SK-N-SH (cell line): ENCODE measurements around the gene GNPTAB. TPM values are rescaled to one million over a fixed set of nuclear protein-coding genes. Genes with fewer than 3 reads are reported as not detected.

ENCODE experiments used
- CTCF ChIA-PET: fragments of 300-600, 350-600 bp; formaldehyde crosslinking; extraction: SDS; loops from one replicate; lab custom pipeline; 2021; lab: Yijun Ruan, JAX
- POLR2A ChIA-PET: fragments of 350-600 bp; sonication (Branson Sonifier 250); formaldehyde crosslinking; extraction: SDS; loops from one replicate; lab custom pipeline; 2020; ENCODE audit warnings: antibody characterized with exemption, inconsistent platforms; lab: Yijun Ruan, JAX
- DNase-seq: peaks from one replicate; pipeline ENCODE4 v3.0.0; 2012
- H2AFZ ChIP-seq: fragments of 200-600 bp; sonication (generic); 2 replicates; pipeline ENCODE4 v1.8.1; 2016; ENCODE audit warnings: antibody characterized with exemption, mild to moderate bottlenecking, low read depth
- H3F3A ChIP-seq: fragments of 200-600 bp; sonication (generic); replicated peaks from 2 replicates; pipeline ENCODE3; 2016; ENCODE audit warnings: antibody characterized with exemption, mild to moderate bottlenecking; ENCODE audit not compliant: insufficient read depth
- H3K27ac ChIP-seq, 2 experiments: fragments of 200-500 bp in 1 of 2; fragments of 200-600 bp in 1 of 2; sonication (Bioruptor generic) in 1 of 2; sonication (generic), shearing (Covaris generic) in 1 of 2; 2 replicates each; pipeline versions ENCODE4 v1.5.1 to v1.6.1; 2014 to 2016; ENCODE audit warnings: low read depth in 2 of 2, inconsistent platforms in 1 of 2, low read length in 1 of 2, mild to moderate bottlenecking in 1 of 2, mixed read lengths in 1 of 2
- H3K27me3 ChIP-seq: fragments of 200-600 bp; sonication (generic), shearing (Covaris generic); 2 replicates; pipeline ENCODE4 v1.6.1; 2016; ENCODE audit warnings: mixed run types; ENCODE audit not compliant: insufficient read depth
- H3K36me3 ChIP-seq, 2 experiments: fragments of 200-500 bp in 1 of 2; fragments of 200-600 bp in 1 of 2; sonication (Bioruptor generic) in 1 of 2; sonication (generic) in 1 of 2; replicated peaks in 1 of 2; 2 replicates each; pipeline versions ENCODE3 to v1.5.1; 2014 to 2016; ENCODE audit warnings: low read length in 1 of 2, mild to moderate bottlenecking in 1 of 2; ENCODE audit not compliant: insufficient read depth in 2 of 2, control insufficient read depth in 1 of 2
- H3K4me1 ChIP-seq, 2 experiments: fragments of 200-500 bp in 1 of 2; fragments of 200-600 bp in 1 of 2; sonication (Bioruptor generic) in 1 of 2; sonication (generic), shearing (Covaris generic) in 1 of 2; 2 replicates each; pipeline versions ENCODE4 v1.5.1 to v1.6.1; 2014 to 2016; ENCODE audit warnings: low read depth in 1 of 2, low read length in 1 of 2, mixed run types in 1 of 2; ENCODE audit not compliant: insufficient read depth in 2 of 2, control insufficient read depth in 1 of 2
- H3K4me2 ChIP-seq: fragments of 200-600 bp; sonication (generic), shearing (Covaris generic); 2 replicates; pipeline ENCODE4 v1.6.1; 2017; ENCODE audit warnings: mixed run types
- H3K4me3 ChIP-seq, 2 experiments: fragments of 200-500 bp in 1 of 2; fragments of 200-600 bp in 1 of 2; sonication (Bioruptor generic) in 1 of 2; sonication (generic), shearing (Covaris generic) in 1 of 2; 2 replicates each; pipeline versions ENCODE4 v1.5.1 to v1.8.1; 2014 to 2016; ENCODE audit warnings: low read depth in 2 of 2, inconsistent platforms in 1 of 2, low read length in 1 of 2, mild to moderate bottlenecking in 1 of 2, mixed read lengths in 1 of 2, moderate library complexity in 1 of 2
- H3K79me2 ChIP-seq: fragments of 200-600 bp; sonication (generic); 2 replicates; pipeline ENCODE4 v1.8.1; 2017; ENCODE audit warnings: mild to moderate bottlenecking; ENCODE audit not compliant: insufficient read depth
- H3K9ac ChIP-seq: fragments of 200-600 bp; sonication (generic); 2 replicates; pipeline ENCODE4 v1.6.1; 2017; ENCODE audit warnings: mixed run types
- H3K9me2 ChIP-seq: fragments of 200-600 bp; sonication (generic); 2 replicates; pipeline ENCODE4 v1.6.1; 2017; ENCODE audit warnings: mixed run types
- H3K9me3 ChIP-seq: fragments of 200-600 bp; sonication (generic); 2 replicates; pipeline ENCODE4 v1.6.1; 2017; ENCODE audit warnings: mixed run types, mild to moderate bottlenecking, moderate library complexity
- H4K20me1 ChIP-seq: fragments of 200-600 bp; sonication (generic); 2 replicates; pipeline ENCODE4 v1.6.1; 2017; ENCODE audit warnings: mild to moderate bottlenecking, mixed run types; ENCODE audit not compliant: insufficient read depth
- CHD2 ChIP-seq: fragments of 150-350 bp; IDR thresholded peaks from 2 replicates; pipeline ENCODE4 v1.6.1; 2018; ENCODE audit warnings: low read length; ENCODE audit not compliant: partially characterized antibody
- ELF1 ChIP-seq: IDR thresholded peaks from 2 replicates; pipeline ENCODE4 v1.4.0; 2012
- EP300 ChIP-seq, 2 experiments: IDR thresholded peaks; 2 replicates each; pipeline versions ENCODE4 v1.4.0 to v1.6.1; 2012; ENCODE audit warnings: borderline replicate concordance in 1 of 2, low read depth in 1 of 2, low read length in 1 of 2
- EZH2phosphoT487 ChIP-seq: fragments of 200-600 bp; sonication (generic); IDR thresholded peaks from 2 replicates; pipeline ENCODE4 v1.6.1; 2017; ENCODE audit warnings: low read depth, mixed run types, mild to moderate bottlenecking, antibody characterized with exemption, moderate library complexity, borderline replicate concordance
- FOSL2 ChIP-seq: IDR thresholded peaks from 2 replicates; pipeline ENCODE4 v1.4.0; 2012; ENCODE audit warnings: low read depth, mild to moderate bottlenecking, moderate library complexity, borderline replicate concordance
- FOXJ3 ChIP-seq: sonication (generic); formaldehyde crosslinking; IDR thresholded peaks from 2 replicates; pipeline ENCODE4 v1.5.1; 2020; ENCODE audit warnings: mild to moderate bottlenecking, missing genetic modification reagents
- FOXM1 ChIP-seq: IDR thresholded peaks from 2 replicates; pipeline ENCODE4 v1.4.0; 2012; ENCODE audit warnings: low read depth, mild to moderate bottlenecking
- GABPA ChIP-seq: IDR thresholded peaks from 2 replicates; pipeline ENCODE4 v1.4.0; 2012; ENCODE audit warnings: low read depth, mild to moderate bottlenecking
- GATA2 ChIP-seq: sonication (generic); formaldehyde crosslinking; IDR thresholded peaks from 2 replicates; pipeline ENCODE4 v1.5.0; 2020; ENCODE audit warnings: mild to moderate bottlenecking, missing genetic modification reagents
- JUND ChIP-seq: IDR thresholded peaks from 2 replicates; pipeline ENCODE4 v1.4.0; 2012
- MEF2A ChIP-seq: IDR thresholded peaks from 2 replicates; pipeline ENCODE4 v1.4.0; 2012; ENCODE audit warnings: low read depth, borderline replicate concordance
- NFIC ChIP-seq: IDR thresholded peaks from 2 replicates; pipeline ENCODE4 v1.4.0; 2012; ENCODE audit warnings: borderline replicate concordance
- NRF1 ChIP-seq: IDR thresholded peaks from 2 replicates; pipeline ENCODE4 v1.6.1; 2012; ENCODE audit warnings: low read depth, mild to moderate bottlenecking, low read length
- RCOR1 ChIP-seq: fragments of 150-350 bp; IDR thresholded peaks from 2 replicates; pipeline ENCODE4 v1.6.1; 2017; ENCODE audit warnings: antibody characterized with exemption, low read length
- RFX5 ChIP-seq: IDR thresholded peaks from 2 replicates; pipeline ENCODE4 v1.6.1; 2012; ENCODE audit warnings: mild to moderate bottlenecking, improper control_type of control experiment, low read length
- RXRA ChIP-seq: IDR thresholded peaks from 2 replicates; pipeline ENCODE4 v1.4.0; 2012; ENCODE audit warnings: low read depth, mild to moderate bottlenecking, borderline replicate concordance
- SIN3A ChIP-seq: IDR thresholded peaks from 2 replicates; pipeline ENCODE4 v1.6.1; 2012; ENCODE audit warnings: low read depth, mild to moderate bottlenecking, low read length, moderate library complexity, borderline replicate concordance
- TAF1 ChIP-seq: IDR thresholded peaks from 2 replicates; pipeline ENCODE4 v1.6.1; 2012; ENCODE audit warnings: low read depth, mild to moderate bottlenecking, low read length, moderate library complexity, borderline replicate concordance
- TCF12 ChIP-seq: IDR thresholded peaks from 2 replicates; pipeline ENCODE4 v1.4.0; 2012
- TEAD4 ChIP-seq: IDR thresholded peaks from 2 replicates; pipeline ENCODE4 v1.4.0; 2012; ENCODE audit warnings: mild to moderate bottlenecking, borderline replicate concordance; ENCODE audit not compliant: insufficient read depth
- WGBS: methylation state at CpG from one replicate; pipeline ENCODE4 v1.1.6; 2017; ENCODE audit warnings: low lambda C conversion rate; 5-methylcytosine and 5-hydroxymethylcytosine counted together
- polyA plus RNA-seq, 3 experiments: library from polyadenylated mRNA; depleted of rRNA; stranded (reverse); fragments of >200 nt; gene quantifications; 2 replicates each; pipeline ENCODE4 v1.2.3, GENCODE V29; 2012
- TF ChIP-seq, protein P1 (sequence below): IDR thresholded peaks from 2 replicates; pipeline ENCODE4; 2012
- TF ChIP-seq, protein P2 (sequence below): fragments of 150-350 bp; IDR thresholded peaks from 2 replicates; pipeline ENCODE4 v1.6.1; 2016; ENCODE audit warnings: mild to moderate bottlenecking, low read depth, low read length
- TF ChIP-seq, protein P3 (sequence below): IDR thresholded peaks from 2 replicates; pipeline ENCODE4 v1.6.1; 2012; ENCODE audit warnings: mild to moderate bottlenecking, low read depth, low read length, moderate library complexity

Gene GNPTAB
- polyA plus RNA-seq, 1 of the 3 experiments (the other 2 are of a cell fraction) = 18.8 TPM

DNA sequence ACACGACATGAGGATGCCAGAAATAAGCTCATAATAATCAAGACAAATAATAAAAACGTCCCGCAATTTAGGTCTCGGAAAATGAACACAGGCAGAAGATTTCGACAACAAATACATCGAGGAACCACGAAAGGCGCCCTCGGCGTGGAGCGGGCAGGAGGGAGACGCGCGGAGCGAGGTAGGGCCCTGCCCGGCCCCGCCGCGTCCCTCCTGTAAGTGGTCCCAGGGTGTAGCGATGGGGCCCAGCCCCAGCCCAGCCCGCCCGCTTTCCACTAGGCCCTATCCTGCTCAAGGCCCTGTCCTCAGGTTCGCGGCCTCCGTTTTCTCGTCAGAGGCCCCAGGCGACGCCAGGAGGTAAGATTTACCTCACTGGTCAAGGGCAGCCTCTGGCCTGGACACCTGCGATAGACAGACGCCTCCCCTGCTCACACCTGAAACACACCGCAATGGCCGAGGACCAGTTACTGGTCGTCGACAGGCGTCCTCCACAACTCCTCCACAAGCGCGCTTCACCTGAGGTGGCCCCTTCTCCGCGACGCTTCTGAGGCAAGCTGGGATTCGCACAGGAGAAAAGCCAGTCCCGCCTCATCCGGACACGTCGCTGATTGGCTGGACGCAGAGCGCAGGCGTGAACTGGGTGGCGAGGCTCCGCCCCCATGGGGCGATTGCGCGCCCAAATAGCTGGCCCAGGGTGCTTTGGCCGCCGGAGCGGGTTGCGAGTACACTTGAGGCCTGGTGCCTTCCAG, 91.7 kb downstream of the GNPTAB start, which contains the start of gene SYCP3:
Gene SYCP3 (minus strand): TSS at position 543 of the 746 bp plus-strand sequence. CDS start 1,527 bp downstream, outside the sequence.
- 97% methylated on average over 55 of the region's 57 CpGs for WGBS
- Histone ChIP-seq H3K36me3 (peaks cover 4 to 10% of the 10 kb centered on the region in 2 experiments), H3K9me2 (no peaks in the 10 kb centered on the region), H3K4me1 (peaks cover 0 to 3% of the 10 kb centered on the region in 2 experiments; a peak in 1 of 4 replicates), H3K9me3 (no peaks in the 10 kb centered on the region), H2AFZ (no peak within 1 kb of the TSS), H3K4me3 (no peak within 1 kb of the TSS), H3K27me3 (no peaks in the 10 kb centered on the region), H3K79me2 (no peaks in the 10 kb centered on the region), H4K20me1 (no peaks in the 10 kb centered on the region), H3K4me2 (no peak within 1 kb of the TSS), H3K27ac (no peak within 1 kb of the TSS), H3F3A (peaks cover 5% of the 10 kb centered on the region), H3K9ac (no peak within 1 kb of the TSS)
- ChIA-PET POLR2A (no interaction called here), CTCF (no interaction called here)
- TF ChIP-seq NFIC (no peak), FOXJ3 (CRISPR knock-in tag) (no peak), TCF12 (no peak), RFX5 (no peak), TEAD4 (no peak), RCOR1 (no peak), FOXM1 (no peak), ELF1 (no peak), MEF2A (no peak), NRF1 (no peak), FOSL2 (no peak), GABPA (no peak)
- DNase-seq = peak; percentile 16

DNA sequence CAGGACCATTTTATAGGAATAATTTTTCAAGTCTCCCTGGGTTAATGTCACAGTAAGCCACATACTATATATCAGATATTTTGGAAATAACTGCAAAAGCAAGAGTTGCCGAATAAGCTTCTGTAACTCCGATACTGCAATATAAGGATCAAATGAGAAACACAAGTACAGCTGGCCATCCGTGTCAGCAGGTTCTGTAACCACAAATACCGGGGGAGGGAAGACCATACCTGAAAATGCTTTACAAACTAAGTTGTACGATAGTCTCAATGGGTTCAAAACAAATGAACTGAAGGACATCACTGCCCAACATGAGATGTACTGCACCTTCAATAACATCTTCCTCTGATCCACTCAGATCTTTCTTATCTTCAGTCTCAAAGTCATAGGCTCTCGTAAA, 93.3 kb downstream of the GNPTAB start:
- CTCF ChIA-PET = no interaction called here
- 98% methylated on average over 6 of the region's 6 CpGs for WGBS
- TF ChIP-seq, protein P1, sequence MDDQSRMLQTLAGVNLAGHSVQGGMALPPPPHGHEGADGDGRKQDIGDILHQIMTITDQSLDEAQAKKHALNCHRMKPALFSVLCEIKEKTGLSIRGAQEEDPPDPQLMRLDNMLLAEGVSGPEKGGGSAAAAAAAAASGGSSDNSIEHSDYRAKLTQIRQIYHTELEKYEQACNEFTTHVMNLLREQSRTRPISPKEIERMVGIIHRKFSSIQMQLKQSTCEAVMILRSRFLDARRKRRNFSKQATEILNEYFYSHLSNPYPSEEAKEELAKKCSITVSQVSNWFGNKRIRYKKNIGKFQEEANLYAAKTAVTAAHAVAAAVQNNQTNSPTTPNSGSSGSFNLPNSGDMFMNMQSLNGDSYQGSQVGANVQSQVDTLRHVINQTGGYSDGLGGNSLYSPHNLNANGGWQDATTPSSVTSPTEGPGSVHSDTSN = no peak
- TF ChIP-seq EZH2phosphoT487 = no peak
- no peak for TF ChIP-seq FOXJ3 (CRISPR knock-in tag)
- TF ChIP-seq, protein P2, sequence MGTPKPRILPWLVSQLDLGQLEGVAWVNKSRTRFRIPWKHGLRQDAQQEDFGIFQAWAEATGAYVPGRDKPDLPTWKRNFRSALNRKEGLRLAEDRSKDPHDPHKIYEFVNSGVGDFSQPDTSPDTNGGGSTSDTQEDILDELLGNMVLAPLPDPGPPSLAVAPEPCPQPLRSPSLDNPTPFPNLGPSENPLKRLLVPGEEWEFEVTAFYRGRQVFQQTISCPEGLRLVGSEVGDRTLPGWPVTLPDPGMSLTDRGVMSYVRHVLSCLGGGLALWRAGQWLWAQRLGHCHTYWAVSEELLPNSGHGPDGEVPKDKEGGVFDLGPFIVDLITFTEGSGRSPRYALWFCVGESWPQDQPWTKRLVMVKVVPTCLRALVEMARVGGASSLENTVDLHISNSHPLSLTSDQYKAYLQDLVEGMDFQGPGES = no peak
- TF ChIP-seq TEAD4 = no peak
- TF ChIP-seq GABPA = no peak
- no peak for TF ChIP-seq CHD2
- no peak for TF ChIP-seq FOXM1
- TF ChIP-seq JUND = no peak
- TF ChIP-seq MEF2A = no peak
- TF ChIP-seq FOSL2 = no peak
- TF ChIP-seq RXRA = no peak
- TF ChIP-seq SIN3A = no peak
- TF ChIP-seq, protein P3, sequence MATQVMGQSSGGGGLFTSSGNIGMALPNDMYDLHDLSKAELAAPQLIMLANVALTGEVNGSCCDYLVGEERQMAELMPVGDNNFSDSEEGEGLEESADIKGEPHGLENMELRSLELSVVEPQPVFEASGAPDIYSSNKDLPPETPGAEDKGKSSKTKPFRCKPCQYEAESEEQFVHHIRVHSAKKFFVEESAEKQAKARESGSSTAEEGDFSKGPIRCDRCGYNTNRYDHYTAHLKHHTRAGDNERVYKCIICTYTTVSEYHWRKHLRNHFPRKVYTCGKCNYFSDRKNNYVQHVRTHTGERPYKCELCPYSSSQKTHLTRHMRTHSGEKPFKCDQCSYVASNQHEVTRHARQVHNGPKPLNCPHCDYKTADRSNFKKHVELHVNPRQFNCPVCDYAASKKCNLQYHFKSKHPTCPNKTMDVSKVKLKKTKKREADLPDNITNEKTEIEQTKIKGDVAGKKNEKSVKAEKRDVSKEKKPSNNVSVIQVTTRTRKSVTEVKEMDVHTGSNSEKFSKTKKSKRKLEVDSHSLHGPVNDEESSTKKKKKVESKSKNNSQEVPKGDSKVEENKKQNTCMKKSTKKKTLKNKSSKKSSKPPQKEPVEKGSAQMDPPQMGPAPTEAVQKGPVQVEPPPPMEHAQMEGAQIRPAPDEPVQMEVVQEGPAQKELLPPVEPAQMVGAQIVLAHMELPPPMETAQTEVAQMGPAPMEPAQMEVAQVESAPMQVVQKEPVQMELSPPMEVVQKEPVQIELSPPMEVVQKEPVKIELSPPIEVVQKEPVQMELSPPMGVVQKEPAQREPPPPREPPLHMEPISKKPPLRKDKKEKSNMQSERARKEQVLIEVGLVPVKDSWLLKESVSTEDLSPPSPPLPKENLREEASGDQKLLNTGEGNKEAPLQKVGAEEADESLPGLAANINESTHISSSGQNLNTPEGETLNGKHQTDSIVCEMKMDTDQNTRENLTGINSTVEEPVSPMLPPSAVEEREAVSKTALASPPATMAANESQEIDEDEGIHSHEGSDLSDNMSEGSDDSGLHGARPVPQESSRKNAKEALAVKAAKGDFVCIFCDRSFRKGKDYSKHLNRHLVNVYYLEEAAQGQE = no peak
- no peak for TF ChIP-seq GATA2 (CRISPR knock-in tag)
- no peak for TF ChIP-seq ELF1
- no peak for TF ChIP-seq EP300 (IDR thresholded peaks at IDR 0.05; ENCODE audit: borderline replicate concordance in 1 of 2, low read depth in 1 of 2, low read length in 1 of 2)
- no peak for TF ChIP-seq TAF1

More for the DNA sequence above, 93.3 kb downstream of the GNPTAB start:
- H3K27ac ChIP-seq = no peak overlapping the region
- no peaks in the 10 kb centered on the region for H3K9me3 ChIP-seq
- no peak overlapping the region for H3K4me3 ChIP-seq
- H3K27me3 ChIP-seq = no peaks in the 10 kb centered on the region
- H4K20me1 ChIP-seq = no peaks in the 10 kb centered on the region
- POLR2A ChIA-PET = no interaction called here
- peaks cover 0 to 7% of the 10 kb centered on the region in 2 experiments for H3K36me3 ChIP-seq
- peaks cover 0 to 2% of the 10 kb centered on the region in 2 experiments; a peak in 1 of 4 replicates for H3K4me1 ChIP-seq
- H2AFZ ChIP-seq = no peak overlapping the region
- no peak for DNase-seq
- H3K4me2 ChIP-seq = no peak overlapping the region
- H3F3A ChIP-seq = peaks cover 5% of the 10 kb centered on the region
- no peaks in the 10 kb centered on the region for H3K9me2 ChIP-seq
- H3K79me2 ChIP-seq = no peaks in the 10 kb centered on the region
- H3K9ac ChIP-seq = no peak overlapping the region
